IMR-90 (cell line): ENCODE measurements around the gene TOGARAM2. TPM values are rescaled to one million over a fixed set of nuclear protein-coding genes. Genes with fewer than 3 reads are reported as not detected.
A peak's percentile ranks its signal among the peaks of the same experiment; 100 is the strongest.

Experiments
- ATAC-seq: fragments of 200-7000 bp; cut with Tn5 transposase; 2 replicates; pipeline ENCODE4 v1.9.1; 2020; ENCODE audit warnings: low read depth, mild to moderate bottlenecking, moderate library complexity
- BruUV-seq: library from RNA; stranded (reverse); fragments of 400-500 nt; replicated peaks from 2 replicates; lab custom pipeline; 2021; lab: Mats Ljungman, UMichigan
- CTCF ChIA-PET: fragments of 300-600 bp; formaldehyde crosslinking; extraction: SDS; loops from one replicate; lab custom pipeline; 2021; ENCODE audit warnings: antibody characterized with exemption; lab: Yijun Ruan, JAX
- POLR2A ChIA-PET: fragments of 300-600 bp; sonication (Branson Sonifier 250); formaldehyde crosslinking; loops from one replicate; lab custom pipeline; 2022; ENCODE audit warnings: antibody characterized with exemption; ENCODE audit not compliant: unreplicated experiment; lab: Charles Lee
- DNase-seq: peaks from one replicate; pipeline ENCODE4 v3.0.0; 2013
- H2AFZ ChIP-seq: replicated peaks from 2 replicates; pipeline ENCODE3; 2013; ENCODE audit warnings: low read length, mild to moderate bottlenecking; ENCODE audit not compliant: poor library complexity
- H2AK5ac ChIP-seq: 2 replicates; pipeline ENCODE4 v1.6.1; 2013; ENCODE audit warnings: low read depth, low read length, inconsistent platforms
- H2AK9ac ChIP-seq: replicated peaks from 2 replicates; pipeline ENCODE3; 2013; ENCODE audit warnings: mild to moderate bottlenecking, low read depth, low read length, moderate library complexity; ENCODE audit not compliant: poor library complexity
- H2BK120ac ChIP-seq: 2 replicates; pipeline ENCODE4 v1.6.1; 2013; ENCODE audit warnings: low read depth, low read length, inconsistent platforms
- H2BK15ac ChIP-seq: 3 replicates; pipeline ENCODE4 v1.6.1; 2013; ENCODE audit warnings: low read depth, low read length, inconsistent platforms
- H2BK20ac ChIP-seq: 2 replicates; pipeline ENCODE4 v1.6.1; 2013; ENCODE audit warnings: low read depth, mild to moderate bottlenecking, inconsistent platforms, low read length, moderate library complexity
- H2BK5ac ChIP-seq: 2 replicates; pipeline ENCODE4 v1.6.1; 2013; ENCODE audit warnings: mild to moderate bottlenecking, low read depth, low read length, inconsistent platforms; ENCODE audit not compliant: poor library complexity, severe bottlenecking
- H3K14ac ChIP-seq: replicated peaks from 2 replicates; pipeline ENCODE4 v1.6.1; 2013; ENCODE audit warnings: low read depth, low read length, inconsistent platforms
- H3K18ac ChIP-seq: 2 replicates; pipeline ENCODE4 v1.6.1; 2013; ENCODE audit warnings: low read depth, low read length, control low read depth
- H3K23ac ChIP-seq: 2 replicates; pipeline ENCODE4 v1.6.1; 2013; ENCODE audit warnings: low read depth, low read length, inconsistent platforms
- H3K27ac ChIP-seq: 2 replicates; pipeline ENCODE4 v1.5.1; 2013; ENCODE audit warnings: mild to moderate bottlenecking, control low read depth, low read length; ENCODE audit not compliant: insufficient read depth
- H3K27me3 ChIP-seq: 2 replicates; pipeline ENCODE4 v1.6.1; 2013; ENCODE audit warnings: low read length; ENCODE audit not compliant: control insufficient read depth, insufficient read depth
- H3K36me3 ChIP-seq: 2 replicates; pipeline ENCODE4 v1.6.1; 2013; ENCODE audit warnings: low read length, mixed read lengths; ENCODE audit not compliant: control insufficient read depth, insufficient read depth
- H3K4ac ChIP-seq: 2 replicates; pipeline ENCODE4 v1.6.1; 2013; ENCODE audit warnings: low read depth, low read length, inconsistent platforms
- H3K4me1 ChIP-seq: 2 replicates; pipeline ENCODE4 v1.6.1; 2013; ENCODE audit warnings: low read length, mixed read lengths; ENCODE audit not compliant: control insufficient read depth, insufficient read depth
- H3K4me2 ChIP-seq: 2 replicates; pipeline ENCODE4 v1.6.1; 2013; ENCODE audit warnings: low read depth, mild to moderate bottlenecking, control low read depth, low read length, moderate library complexity
- H3K4me3 ChIP-seq: 2 replicates; pipeline ENCODE4 v1.5.1; 2013; ENCODE audit warnings: low read depth, mild to moderate bottlenecking, control low read depth, low read length, moderate library complexity; ENCODE audit not compliant: insufficient read depth
- H3K56ac ChIP-seq: 2 replicates; pipeline ENCODE4 v1.6.1; 2013; ENCODE audit warnings: low read length, inconsistent platforms; ENCODE audit not compliant: insufficient read depth; ENCODE audit errors: extremely low read depth
- H3K79me1 ChIP-seq, 2 experiments: 2 replicates each; pipeline ENCODE4 v1.6.1; 2013; ENCODE audit warnings: low read length in 2 of 2, inconsistent platforms in 1 of 2, low read depth in 1 of 2
- H3K9ac ChIP-seq: 2 replicates; pipeline ENCODE4 v1.6.1; 2013; ENCODE audit warnings: low read depth, low read length, control low read depth
- H3K9me1 ChIP-seq: 2 replicates; pipeline ENCODE4 v1.6.1; 2013; ENCODE audit warnings: low read length, inconsistent platforms; ENCODE audit not compliant: insufficient read depth
- H3K9me3 ChIP-seq: 2 replicates; pipeline ENCODE4 v1.6.1; 2013; ENCODE audit warnings: low read length; ENCODE audit not compliant: control insufficient read depth, insufficient read depth
- H4K20me1 ChIP-seq: 2 replicates; pipeline ENCODE4 v1.6.1; 2013; ENCODE audit warnings: low read length, inconsistent platforms; ENCODE audit not compliant: insufficient read depth
- H4K5ac ChIP-seq: 2 replicates; pipeline ENCODE4 v1.6.1; 2013; ENCODE audit warnings: mild to moderate bottlenecking, low read depth, low read length, control low read depth
- H4K8ac ChIP-seq, 2 experiments: 2 replicates each; pipeline ENCODE4 v1.6.1; 2013; ENCODE audit warnings: low read depth in 2 of 2, low read length in 2 of 2, control low read depth in 1 of 2, inconsistent platforms in 1 of 2
- H4K91ac ChIP-seq: 2 replicates; pipeline ENCODE4 v1.6.1; 2013; ENCODE audit warnings: low read depth, low read length, inconsistent platforms; ENCODE audit not compliant: insufficient read depth
- BHLHE40 ChIP-seq: fragments of 150-350 bp; IDR thresholded peaks from 2 replicates; pipeline ENCODE4 v1.6.1; 2016; ENCODE audit warnings: mild to moderate bottlenecking, low read depth, low read length
- CEBPB ChIP-seq: IDR thresholded peaks from 2 replicates; pipeline ENCODE4 v1.6.1; 2012; ENCODE audit warnings: low read depth, low read length, improper control_type of control experiment
- CHD1 ChIP-seq: IDR thresholded peaks from 2 replicates; pipeline ENCODE4 v1.6.1; 2012; ENCODE audit warnings: low read depth, low read length, improper control_type of control experiment
- FOS ChIP-seq: fragments of 150-350 bp; IDR thresholded peaks from 2 replicates; pipeline ENCODE4 v1.6.1; 2016; ENCODE audit warnings: low read depth, low read length
- MAFK ChIP-seq: IDR thresholded peaks from 2 replicates; pipeline ENCODE4 v1.6.1; 2012; ENCODE audit warnings: low read depth, low read length, improper control_type of control experiment
- MAZ ChIP-seq: IDR thresholded peaks from 2 replicates; pipeline ENCODE4 v1.6.1; 2012; ENCODE audit warnings: low read depth, mild to moderate bottlenecking, low read length, improper control_type of control experiment, moderate library complexity, borderline replicate concordance
- MXI1 ChIP-seq: IDR thresholded peaks from 2 replicates; pipeline ENCODE4 v1.6.1; 2012; ENCODE audit warnings: low read depth, mild to moderate bottlenecking, low read length, moderate library complexity, borderline replicate concordance
- POLR2A ChIP-seq: IDR thresholded peaks from 2 replicates; pipeline ENCODE4 v1.6.1; 2012; ENCODE audit warnings: mild to moderate bottlenecking, low read depth, low read length
- RAD21 ChIP-seq: IDR thresholded peaks from 2 replicates; pipeline ENCODE4 v1.6.1; 2012; ENCODE audit warnings: low read length, improper control_type of control experiment
- RCOR1 ChIP-seq: IDR thresholded peaks from 2 replicates; pipeline ENCODE4 v1.6.1; 2012; ENCODE audit warnings: mild to moderate bottlenecking, low read length, improper control_type of control experiment; ENCODE audit not compliant: insufficient replicate concordance
- SMC3 ChIP-seq: fragments of 150-350 bp; IDR thresholded peaks from 2 replicates; pipeline ENCODE4 v1.6.1; 2016; ENCODE audit warnings: low read depth, mild to moderate bottlenecking, antibody characterized with exemption, low read length, moderate library complexity
- WGBS, 2 experiments: methylation state at CpG; one replicate each; pipeline versions ENCODE4 v1.1.5 to v1.1.7; 2013; ENCODE audit warnings: missing lambda C conversion rate in 2 of 2; ENCODE audit not compliant: insufficient read length in 1 of 2; ENCODE audit errors: extremely low coverage in 2 of 2; 5-methylcytosine and 5-hydroxymethylcytosine counted together
- dilution Hi-C: fragments of 300-500 bp; cut with HindIII; formaldehyde crosslinking; loops from one replicate; pipeline ENCODE4 v1.14.3; 2018; ENCODE audit warnings: low sequenced_read_pairs; ENCODE audit not compliant: unreplicated experiment
- in situ Hi-C: fragments of 300-500 bp; cut with MboI; formaldehyde crosslinking; loops from 3 replicates; pipeline ENCODE4 v1.14.3; 2019; ENCODE audit warnings: low sequenced_read_pairs, inconsistent platforms, mixed read lengths
- intact Hi-C: fragments of 100-400 bp; cut with micrococcal nuclease; formaldehyde crosslinking; loops from 2 replicates; pipeline ENCODE4 v1.10.0; 2022
- polyA plus RNA-seq, 3 experiments: library from polyadenylated mRNA; depleted of rRNA; stranded (reverse); fragments of >200 nt; gene quantifications; 2 replicates each; pipeline ENCODE4 v1.2.3, GENCODE V29; 2012; ENCODE audit warnings: low replicate concordance in 1 of 3
- total RNA-seq: library from RNA; depleted of rRNA; stranded (reverse); fragments of >200 nt; gene quantifications from 2 replicates; pipeline ENCODE4 v1.2.3, GENCODE V29; 2012
- TF ChIP-seq, protein P1 (sequence below): conservative IDR thresholded peaks from 2 replicates; pipeline ENCODE4 v1.5.1; 2012; ENCODE audit warnings: mild to moderate bottlenecking, low read depth, low read length, improper control_type of control experiment
- TF ChIP-seq, protein P2 (sequence below): fragments of 150-350 bp; IDR thresholded peaks from 2 replicates; pipeline ENCODE4 v1.6.1; 2017; ENCODE audit warnings: mild to moderate bottlenecking, antibody characterized with exemption, low read length, low read depth

The TOGARAM2 gene
- total and polyA plus RNA-seq, 2 of the 4 experiments (the other 2 are of a cell fraction) = under 0.01 to 0.38 TPM

DNA sequence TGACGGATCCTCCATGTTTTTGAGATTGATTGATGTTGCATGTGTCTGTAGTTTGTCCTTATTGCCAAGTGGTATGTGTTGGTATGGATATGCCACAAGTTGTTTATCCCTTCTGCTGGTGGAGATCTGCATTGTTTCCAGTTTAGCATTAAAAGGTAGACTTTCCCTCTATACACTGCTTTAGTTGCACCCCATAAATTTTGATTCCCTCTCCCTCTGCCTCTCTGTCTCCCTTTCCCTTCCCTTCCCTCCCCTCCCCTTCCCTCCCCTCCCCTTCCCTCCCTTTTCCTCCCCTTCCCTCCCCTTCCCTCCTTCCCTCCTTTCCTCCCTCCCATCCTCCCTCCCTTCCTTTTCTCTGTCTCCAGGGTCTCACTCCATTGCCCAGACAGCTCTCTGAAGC, 18.6 kb upstream of the TOGARAM2 start:
- Histone ChIP-seq H3K56ac (no peak overlapping the region), H2AFZ (no peak overlapping the region), H3K9me3 (no peaks in the 10 kb centered on the region), H4K91ac (no peak overlapping the region), H2BK120ac (no peak overlapping the region), H2BK20ac (no peak overlapping the region), H3K4me3 (no peak overlapping the region), H3K4ac (no peak overlapping the region), H3K9me1 (no peaks in the 10 kb centered on the region), H4K20me1 (no peaks in the 10 kb centered on the region), H3K79me1 (no peaks in the 10 kb centered on the region), H3K9ac (no peak overlapping the region), H4K8ac (no peak overlapping the region), H4K5ac (no peak overlapping the region), H3K14ac (no peak overlapping the region), H2BK5ac (peak overlapping the region; percentile 30), H3K4me1 (peaks cover 2% of the 10 kb centered on the region; the same call in 1 of the 2 replicates), H3K18ac (no peak overlapping the region), H3K4me2 (no peak overlapping the region), H3K27ac (no peak overlapping the region), H2AK9ac (no peak overlapping the region), H2BK15ac (no peak overlapping the region), H3K23ac (no peak overlapping the region), H3K27me3 (no peaks in the 10 kb centered on the region), H2AK5ac (no peak overlapping the region), H3K36me3 (no peaks in the 10 kb centered on the region)
- TF ChIP-seq MAFK (no peak), FOS (no peak), RCOR1 (no peak), BHLHE40 (no peak), POLR2A (no peak), CEBPB (no peak), MXI1 (no peak), MAZ (no peak), RAD21 (no peak), SMC3 (no peak), CHD1 (no peak)
- TF ChIP-seq, protein P1, sequence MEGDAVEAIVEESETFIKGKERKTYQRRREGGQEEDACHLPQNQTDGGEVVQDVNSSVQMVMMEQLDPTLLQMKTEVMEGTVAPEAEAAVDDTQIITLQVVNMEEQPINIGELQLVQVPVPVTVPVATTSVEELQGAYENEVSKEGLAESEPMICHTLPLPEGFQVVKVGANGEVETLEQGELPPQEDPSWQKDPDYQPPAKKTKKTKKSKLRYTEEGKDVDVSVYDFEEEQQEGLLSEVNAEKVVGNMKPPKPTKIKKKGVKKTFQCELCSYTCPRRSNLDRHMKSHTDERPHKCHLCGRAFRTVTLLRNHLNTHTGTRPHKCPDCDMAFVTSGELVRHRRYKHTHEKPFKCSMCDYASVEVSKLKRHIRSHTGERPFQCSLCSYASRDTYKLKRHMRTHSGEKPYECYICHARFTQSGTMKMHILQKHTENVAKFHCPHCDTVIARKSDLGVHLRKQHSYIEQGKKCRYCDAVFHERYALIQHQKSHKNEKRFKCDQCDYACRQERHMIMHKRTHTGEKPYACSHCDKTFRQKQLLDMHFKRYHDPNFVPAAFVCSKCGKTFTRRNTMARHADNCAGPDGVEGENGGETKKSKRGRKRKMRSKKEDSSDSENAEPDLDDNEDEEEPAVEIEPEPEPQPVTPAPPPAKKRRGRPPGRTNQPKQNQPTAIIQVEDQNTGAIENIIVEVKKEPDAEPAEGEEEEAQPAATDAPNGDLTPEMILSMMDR = no peak
- TF ChIP-seq, protein P2, sequence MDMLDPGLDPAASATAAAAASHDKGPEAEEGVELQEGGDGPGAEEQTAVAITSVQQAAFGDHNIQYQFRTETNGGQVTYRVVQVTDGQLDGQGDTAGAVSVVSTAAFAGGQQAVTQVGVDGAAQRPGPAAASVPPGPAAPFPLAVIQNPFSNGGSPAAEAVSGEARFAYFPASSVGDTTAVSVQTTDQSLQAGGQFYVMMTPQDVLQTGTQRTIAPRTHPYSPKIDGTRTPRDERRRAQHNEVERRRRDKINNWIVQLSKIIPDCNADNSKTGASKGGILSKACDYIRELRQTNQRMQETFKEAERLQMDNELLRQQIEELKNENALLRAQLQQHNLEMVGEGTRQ = no peak
- in situ Hi-C loops = loop anchor here (10.0 kb wide), 1 partner anchor 882 kb away; no protein-coding TSS in a partner anchor
- no TSS peak for BruUV-seq
- POLR2A ChIA-PET = no interaction called here
- DNase-seq (no peak), ATAC-seq (no peak)
- WGBS, 2 experiments = no CpG with 5 or more reads among the region's 1 CpG
- intact Hi-C loops = no loop called here
- dilution Hi-C loops = loop anchor here (25.0 kb wide), 1 partner anchor 875 kb away; no protein-coding TSS in a partner anchor
- CTCF ChIA-PET = no interaction called here
